GM21526 (cell line): ENCODE data around the gene ZFAND3.

Source experiments
- ATAC-seq: cut with Tn5 transposase; IDR thresholded peaks from one replicate; pipeline ENCODE4 v1.9.1; 2021; ENCODE audit warnings: moderate library complexity; ENCODE audit not compliant: unreplicated experiment, low FRiP score

Gene ZFAND3

DNA sequence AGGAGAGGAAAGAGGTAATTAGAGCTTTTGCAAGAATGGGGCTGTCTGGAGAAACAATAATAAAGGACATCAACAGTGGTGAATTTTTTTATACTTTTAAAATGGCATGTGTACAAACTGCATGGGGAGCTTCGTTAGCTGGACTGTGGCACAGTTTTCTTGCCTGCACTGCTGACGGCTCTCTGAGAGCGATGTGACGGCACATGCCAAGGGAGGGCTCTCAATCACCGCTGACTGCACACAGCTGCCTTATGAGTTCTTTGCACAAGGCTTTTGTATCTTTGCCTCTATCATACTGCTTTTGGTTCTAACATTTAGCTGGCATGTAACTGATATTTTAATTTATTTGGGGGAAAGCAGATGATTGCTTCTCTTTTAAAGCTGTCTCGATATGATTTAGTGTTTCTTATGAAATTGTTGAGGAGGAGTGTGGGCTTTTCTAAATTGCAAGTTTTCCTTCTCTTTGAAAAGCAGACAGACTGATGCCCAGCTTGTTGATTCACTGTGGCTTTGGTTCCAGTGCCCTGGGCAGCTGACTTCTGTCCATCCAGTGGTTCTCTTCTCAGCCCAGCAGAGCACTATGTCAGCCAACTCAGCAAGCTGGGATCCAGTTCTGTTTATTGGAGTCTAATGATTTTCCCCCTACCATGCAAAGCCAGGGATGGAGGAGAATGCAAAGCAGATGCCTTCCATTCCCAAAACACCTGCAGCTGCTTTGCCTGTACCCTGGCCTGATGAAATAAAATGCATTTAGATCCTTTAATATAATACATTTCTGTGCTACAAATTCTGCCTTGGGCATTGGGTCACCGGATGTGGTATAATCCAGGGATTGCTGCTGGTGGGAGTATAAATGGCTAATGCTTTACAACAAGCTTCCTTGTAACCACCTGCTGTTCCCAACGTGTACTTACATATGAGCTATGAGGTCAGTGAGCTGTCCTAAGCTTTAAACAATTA is 323.9 kb downstream of the ZFAND3 start:
- no peak for ATAC-seq

GRCh38 chr6:38144365-38144945 is 324.9 kb downstream of the ZFAND3 start:
- no peak for ATAC-seq

DNA sequence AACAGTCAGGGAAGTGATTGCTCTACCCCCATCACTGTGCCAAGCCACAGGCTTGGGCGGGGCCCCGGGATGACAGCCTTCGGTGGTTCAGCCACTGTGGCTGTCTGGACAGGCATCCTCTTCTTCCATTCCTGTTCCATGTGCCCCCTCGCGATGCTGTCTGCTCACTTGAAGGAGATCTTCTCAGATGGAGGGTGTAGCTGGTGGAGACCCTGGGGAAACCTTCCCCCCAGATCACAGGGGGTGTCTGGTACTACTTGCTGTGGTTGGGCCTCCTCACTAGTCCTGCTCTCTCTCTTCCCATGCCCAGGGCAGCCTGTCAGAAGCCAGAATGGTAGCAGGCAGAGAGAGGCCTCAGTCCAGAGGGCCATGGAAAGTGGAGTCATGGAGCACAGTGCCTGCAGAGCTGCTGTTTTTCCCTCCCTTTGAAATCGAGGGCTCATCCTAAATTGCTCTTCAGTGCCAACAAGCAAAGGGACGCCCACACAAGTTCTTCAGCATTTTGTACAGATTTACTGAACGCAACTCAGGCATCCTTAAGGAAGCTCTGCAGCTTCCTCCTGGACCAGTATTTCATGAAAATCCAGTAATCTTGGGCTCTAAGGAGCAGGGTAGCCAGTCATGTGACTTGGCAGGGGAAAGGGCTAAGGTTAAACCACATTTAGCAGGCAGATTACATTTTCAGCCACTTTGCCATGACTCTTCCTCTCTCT is 326.6 kb downstream of the ZFAND3 start:
- ATAC-seq: no peak

DNA sequence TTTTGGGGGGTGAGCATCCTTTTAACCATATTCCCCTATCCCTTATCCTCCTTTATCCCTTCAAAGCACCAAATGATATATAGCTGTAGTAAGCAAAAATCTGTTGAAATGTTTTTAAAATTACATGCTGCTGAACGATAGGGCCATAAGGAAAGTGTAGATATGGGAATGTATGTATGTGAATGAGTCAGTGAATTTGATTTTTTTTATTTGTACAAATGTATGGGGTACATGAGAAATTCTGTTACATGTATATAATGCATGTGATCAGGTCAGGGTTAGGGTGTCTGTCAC is 327.2 kb downstream of the ZFAND3 start:
- no peak for ATAC-seq

GRCh38 chr6:38148606-38149005 is 329.1 kb downstream of the ZFAND3 start:
- ATAC-seq: no peak

GRCh38 chr6:38149531-38149930 is 330.0 kb downstream of the ZFAND3 start:
- no peak for ATAC-seq

DNA sequence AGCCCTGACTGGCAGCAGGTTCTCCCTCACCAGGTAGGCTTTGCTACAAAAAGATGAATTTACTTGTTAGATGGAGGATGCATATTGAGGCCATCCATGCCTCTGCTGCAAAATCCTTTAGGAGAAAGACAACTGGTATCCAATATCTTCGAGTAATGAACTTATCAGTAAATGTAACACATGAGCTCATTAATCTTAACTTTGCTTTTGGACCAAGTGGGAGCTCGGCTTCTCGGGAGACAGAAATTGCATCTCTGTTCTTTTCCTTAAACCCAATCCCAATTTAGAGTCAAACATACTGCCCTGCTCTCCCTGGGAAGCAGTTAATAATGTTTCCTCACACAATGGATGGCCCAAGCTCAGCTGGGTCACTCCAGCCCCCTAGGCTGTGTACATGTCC is 330.5 kb downstream of the ZFAND3 start:
- ATAC-seq: no peak

DNA sequence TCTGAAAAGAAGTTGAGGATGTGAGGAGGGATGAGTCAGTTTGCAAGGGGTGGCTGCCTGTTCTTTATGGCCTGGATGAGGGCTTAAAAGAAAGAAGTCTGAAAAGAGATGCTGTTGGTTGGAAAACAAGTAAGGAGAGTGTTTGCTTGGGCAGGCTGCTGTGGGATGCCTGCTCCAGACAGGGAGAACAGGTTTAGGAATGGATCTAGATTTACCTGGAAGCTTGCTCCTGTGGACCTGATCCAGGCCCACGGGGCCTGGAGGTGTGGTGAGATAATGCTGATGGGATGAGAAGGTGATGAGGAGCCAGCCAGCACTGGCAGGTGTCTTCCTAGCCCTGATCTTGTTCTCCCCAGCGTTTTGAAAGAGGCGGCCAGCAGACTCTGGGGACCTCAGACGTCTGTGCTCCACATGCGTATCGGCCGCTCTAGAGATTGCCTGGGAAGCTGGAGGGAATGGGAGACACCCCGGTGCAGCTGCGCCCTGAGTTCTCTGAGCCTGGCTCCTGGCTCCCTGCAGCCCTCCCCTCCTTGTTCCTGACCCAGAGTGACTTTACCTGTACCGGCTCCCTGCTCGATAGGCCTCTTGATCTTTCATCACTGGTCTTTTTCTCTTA is 331.3 kb downstream of the ZFAND3 start:
- ATAC-seq: no peak

DNA sequence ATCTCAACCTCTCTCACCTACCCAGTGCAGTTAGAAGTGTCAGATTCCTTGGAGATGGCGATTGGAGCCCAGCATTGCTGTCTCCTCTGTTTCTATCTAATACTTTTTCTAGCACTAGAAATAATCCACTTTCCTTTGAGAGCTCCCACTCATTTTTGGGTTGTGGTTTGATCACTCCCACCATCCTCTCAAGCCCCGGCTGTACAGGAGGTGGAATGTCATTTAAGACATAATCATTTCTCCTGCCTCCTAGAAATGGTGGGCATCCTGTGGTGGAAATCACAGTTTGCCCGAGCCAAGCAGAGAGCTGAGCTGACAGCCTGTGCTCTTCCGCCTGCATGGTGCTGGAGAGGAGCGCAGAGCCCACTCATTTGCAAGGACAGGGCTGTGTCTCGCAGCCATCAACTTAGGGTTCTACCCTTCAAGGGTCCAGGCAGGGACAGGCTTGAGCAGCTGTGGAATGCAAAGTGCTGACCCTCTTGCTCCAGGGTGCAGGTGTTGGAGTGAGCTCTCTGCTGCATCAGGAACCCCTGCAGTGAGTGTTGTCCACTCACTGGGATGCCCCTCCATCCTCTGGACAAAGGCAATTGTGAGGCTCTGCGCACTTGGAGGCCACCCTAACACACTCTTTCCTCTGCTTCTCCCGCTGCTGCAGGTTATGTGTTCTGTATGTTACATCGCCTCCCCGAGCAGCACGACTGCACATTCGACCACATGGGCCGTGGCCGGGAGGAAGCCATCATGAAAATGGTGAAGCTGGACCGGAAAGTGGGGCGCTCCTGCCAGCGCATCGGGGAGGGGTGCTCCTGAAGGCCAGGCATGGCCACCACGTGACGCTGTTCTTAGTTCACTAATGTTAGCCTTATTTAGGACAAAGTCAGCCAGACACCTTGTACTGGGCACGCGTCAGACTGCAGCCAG is 332.3 kb downstream of the ZFAND3 start:
- no peak for ATAC-seq

DNA sequence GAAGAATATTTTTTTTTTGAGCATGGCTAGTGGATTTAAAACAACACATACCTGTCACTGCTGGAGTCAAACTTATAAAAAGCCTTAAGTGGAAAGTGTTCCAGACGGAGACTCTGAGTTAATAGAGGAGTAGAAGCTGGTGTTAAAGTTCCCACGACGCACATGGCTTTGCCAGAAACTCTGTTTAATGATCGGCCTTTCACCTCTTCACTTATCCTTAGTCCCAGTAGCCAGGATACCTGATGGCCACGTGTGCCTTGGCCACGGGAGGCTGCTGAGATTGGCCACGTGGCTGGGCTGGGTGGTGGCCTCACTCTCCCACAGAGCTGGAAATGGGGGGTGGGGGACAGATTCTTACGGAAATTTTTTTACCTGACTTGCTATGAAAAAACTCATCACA is 333.1 kb downstream of the ZFAND3 start:
- ATAC-seq: no peak

- no peak for ATAC-seq
Observed at GRCh38 chr6:38153076-38153797, 333.7 kb downstream of the ZFAND3 start.

- ATAC-seq: no peak
Observed at GRCh38 chr6:38153798-38154345, 334.3 kb downstream of the ZFAND3 start.

DNA sequence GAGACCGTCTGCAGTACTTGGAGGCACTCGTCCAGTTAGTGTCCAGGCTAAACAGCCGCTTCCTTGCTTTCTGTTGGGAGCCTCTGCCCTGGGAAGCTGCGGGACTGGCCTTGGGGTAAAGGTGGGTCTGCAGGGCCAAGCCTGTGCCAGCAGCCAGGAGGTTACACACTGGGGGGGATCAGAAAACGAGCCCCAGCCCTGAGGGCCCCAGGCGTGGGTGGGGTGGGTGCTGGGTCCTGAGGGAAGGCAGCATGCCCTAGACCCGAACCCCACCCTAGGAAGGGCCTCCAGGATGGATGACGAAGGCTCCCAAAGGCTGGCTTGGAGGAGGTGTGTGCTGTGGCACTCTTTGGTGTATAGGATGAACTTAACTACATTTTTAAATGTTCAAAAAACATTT is 335.2 kb downstream of the ZFAND3 start:
- no peak for ATAC-seq

GRCh38 chr6:38155144-38155543 is 335.6 kb downstream of the ZFAND3 start:
- ATAC-seq: no peak

DNA sequence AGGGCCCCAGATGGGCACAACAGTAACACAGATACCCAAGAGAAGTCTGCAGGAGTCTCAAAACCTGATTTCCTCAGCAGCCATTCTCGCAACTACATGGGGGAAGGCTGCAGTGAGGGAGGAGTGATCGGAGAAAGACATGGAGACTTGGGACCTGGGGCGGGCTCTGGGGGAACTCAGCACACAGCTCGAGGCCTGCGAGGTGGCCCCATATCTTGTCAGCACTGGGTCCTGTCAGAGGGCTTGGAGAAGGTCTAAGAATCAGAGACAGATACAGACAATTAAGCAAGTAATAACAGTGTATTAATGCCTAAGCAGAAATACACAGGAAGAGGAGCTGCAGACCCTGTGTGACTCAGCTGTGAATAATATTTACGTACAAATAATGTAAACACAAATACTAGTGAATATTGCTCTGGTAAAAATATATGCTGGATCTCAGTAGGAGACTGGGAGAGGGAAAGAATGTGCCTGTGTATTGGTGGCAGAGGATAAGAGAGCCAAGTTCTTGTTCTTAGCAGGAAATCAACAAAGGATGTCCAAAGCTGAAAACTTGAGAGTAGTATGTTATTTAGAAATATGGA is 336.2 kb downstream of the ZFAND3 start:
- ATAC-seq: no peak

DNA sequence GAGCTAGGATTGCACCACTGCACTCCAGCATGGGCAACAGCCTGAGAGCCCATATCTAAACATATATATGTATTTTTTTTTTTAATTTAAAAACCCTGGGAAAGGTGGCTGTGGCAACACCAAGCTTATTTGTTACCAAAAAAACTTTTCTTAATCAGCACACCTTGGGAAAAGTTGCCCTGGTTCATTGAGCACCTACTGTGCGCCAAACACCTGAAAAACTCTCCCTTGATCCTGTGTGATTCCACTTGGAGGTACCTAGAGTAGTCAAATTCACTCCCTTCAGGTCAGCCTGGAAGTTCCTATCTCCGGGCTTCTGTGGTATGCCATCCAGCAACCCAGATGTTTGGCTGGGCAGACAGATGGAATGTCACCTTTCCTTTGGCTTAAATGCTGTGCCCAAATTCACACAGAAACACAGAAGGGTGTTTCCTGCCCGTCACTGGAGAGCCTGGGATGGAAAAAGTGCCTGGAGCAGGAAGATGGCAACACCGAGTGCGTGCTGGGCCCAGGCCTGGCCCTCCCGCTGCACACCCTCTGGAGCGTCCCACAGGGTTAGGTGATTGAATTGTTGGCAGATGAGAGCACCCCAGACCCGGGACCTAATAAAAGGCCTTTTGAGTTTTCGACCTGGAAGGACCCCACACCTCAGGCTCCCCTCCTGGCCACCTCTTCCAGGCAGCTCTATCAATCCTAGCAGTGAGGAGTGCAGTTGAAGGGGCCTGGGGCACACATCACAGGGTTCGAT is 337.5 kb downstream of the ZFAND3 start:
- no peak for ATAC-seq

GRCh38 chr6:38157905-38158304 is 338.4 kb downstream of the ZFAND3 start:
- ATAC-seq: no peak

GRCh38 chr6:38158762-38159350 is 339.3 kb downstream of the ZFAND3 start:
- no peak for ATAC-seq
